ENCODE results near the gene SART3.
"Not testable (repeated sequence)": the region's sequence is repeated elsewhere in the genome, so short reads cannot be mapped to it uniquely, and the experiment has no call there.

The SART3 gene

DNA sequence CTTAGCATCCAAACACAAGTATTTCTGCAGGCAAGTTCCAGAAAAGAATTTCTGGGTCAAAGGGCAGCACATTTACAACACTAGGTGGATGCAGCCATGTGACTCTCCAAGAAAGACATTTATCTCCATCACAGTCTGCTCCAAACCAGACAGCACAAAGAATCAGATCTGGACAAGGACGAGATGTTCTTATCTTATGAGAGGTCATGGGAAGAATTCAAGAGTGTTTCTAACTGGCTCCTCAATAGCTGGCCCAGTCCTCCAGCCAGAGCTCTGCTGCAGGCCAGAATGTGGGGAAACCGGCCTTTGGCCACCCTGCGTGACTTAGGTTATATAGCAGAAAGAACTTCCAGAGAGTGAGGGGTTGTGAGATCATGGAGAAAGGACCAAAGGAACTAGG is 19.6 kb upstream of the SART3 start:
- DNase-seq = no peak

DNA sequence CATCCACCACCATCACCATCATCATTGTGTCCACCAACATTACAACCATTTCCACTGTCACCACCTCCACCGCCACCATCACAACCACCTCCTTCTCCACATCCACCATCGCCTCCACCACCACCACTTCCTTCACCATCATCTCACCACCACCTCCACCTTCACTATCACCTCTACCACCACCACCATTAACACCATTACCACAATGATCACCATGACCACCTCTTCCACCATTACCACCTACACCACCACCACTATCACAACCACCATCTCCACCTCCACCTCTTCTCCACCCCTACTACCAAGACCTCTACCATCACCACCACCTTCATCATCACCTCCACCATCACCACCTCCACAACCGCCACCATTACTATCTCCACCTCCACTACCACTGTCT is 17.8 kb upstream of the SART3 start:
- no peak for DNase-seq

DNA sequence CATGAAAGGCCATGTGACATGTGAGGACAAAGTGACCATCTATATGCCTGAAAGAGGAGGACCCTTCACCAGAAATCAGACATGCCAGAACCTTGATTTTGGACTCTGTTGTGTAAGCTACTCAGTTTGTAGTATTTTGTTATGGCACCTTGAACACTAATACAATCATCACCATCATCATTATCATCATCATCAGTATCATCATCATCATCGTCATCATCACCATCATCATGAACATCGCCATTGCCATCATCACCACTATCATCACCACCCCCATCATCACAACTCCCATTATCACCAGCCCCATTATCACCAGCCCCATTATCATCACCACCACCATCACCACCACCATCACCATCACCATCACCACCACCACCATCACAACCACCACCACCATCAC is 17.3 kb upstream of the SART3 start:
- no peak for DNase-seq

DNA sequence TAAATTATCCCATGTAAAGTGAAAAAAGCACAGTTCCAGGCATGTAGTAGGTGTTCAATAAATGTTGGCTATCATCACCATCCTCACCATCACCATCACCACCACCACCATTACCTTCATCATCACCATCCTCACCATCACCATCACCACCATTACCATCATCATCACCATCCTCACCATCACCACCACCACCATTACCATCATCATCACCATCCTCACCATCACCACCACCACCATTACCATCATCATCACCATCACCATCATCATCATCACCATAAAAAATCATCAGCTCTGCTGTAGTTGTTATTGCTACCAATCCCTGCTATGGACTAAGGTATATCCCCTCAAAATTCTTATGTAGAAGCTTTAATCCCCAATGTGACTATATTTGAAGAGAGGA is 16.5 kb upstream of the SART3 start:
- DNase-seq = no peak

DNA sequence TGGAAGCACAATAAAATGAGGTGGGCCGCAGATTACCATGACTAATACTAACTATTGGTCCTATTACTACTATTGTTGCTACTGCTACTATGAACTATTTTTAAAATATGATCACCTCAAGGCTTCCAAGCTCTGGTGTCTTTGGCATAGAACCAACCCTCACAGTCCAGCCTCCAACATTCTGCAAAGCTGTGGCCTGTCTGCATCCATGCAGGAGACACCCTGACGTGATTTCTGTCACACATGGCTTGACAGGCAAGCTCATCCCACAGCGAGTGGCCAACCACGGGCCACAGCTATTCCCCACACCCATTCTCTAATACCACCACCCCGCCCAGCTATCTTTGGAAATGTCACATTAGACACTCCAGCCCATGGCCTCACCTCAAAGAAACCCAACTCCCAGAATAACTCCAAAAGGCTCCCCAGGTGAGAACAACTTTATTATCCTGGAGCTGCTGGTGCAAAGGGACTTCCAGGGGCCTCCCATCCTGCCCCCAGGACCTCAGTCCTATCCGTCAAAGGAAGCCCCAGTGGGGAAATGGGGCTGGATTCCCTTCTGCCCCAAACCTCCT is 15.8 kb upstream of the SART3 start:
- DNase-seq = no peak

DNA sequence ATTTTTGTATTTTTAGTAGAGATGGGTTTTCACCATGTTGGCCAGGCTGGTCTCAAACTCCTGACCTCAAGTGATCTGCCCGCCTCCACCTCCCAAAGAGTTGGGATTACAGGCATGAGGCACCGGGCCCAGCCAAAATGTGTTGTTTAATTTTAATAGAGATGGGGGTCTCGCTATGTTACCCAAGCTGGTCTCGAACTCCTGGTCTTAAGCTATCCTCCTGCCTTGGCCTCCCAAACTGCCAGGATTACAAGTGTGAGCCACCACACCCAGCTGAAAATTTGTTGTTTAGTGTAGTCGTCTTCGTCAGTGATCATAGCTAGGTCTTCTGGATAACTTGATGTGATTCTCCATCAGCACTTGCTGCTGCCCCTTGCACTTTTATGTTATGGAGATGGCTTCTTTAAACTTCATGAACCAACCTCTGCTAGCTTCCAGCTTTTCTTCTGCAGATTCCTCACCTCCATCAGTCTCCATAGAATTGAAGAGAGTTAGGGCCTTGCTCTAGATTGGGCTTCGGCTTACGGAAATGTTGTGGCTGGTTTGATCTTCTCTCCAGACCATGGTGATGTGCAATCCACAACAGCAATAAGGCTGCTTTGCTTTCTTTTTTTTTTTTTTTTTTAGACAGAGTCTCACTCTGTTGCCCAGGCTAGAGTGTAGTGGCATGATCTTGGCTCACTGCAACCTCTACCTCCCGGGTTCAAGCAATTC is 14.4 kb upstream of the SART3 start:
- DNase-seq = no peak

DNA sequence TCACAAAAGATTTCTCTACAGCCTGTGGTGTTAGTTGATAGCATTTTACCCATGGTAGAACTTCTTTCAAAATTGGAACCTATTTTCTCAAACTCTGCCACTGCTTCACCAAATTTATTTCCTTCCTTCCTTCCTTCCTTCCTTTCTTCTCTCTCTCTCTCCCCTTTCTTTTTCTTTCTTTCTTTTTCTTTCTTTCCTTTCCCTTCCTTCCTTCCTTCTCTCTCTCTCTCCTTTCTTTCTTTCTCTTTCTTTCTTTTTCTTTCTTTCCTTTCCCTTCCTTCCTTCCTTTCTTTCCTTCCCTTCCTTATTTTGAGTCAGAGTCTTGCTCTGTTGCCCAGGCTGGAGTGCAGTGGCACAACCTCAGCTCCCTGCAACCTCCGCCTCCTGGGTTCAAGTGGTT is 13.3 kb upstream of the SART3 start:
- not testable (repeated sequence) for DNase-seq

DNA sequence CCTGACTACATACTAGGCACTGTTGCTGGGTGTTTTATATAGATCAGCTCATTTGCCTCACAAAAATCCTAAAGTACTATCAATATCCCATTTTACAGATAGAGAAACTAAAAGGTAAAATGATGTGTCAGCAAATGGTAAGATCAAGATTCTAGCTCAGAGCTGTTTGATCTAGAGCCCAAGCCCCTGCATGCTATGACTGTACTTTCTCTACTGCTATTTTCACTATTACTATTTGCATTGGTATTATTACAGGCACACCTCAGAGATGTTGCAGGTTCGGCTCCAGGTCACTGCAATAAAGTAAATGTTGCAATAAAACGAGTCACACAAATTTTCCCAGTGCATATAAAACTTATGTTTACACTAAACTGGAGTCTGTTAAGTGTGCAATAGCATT is 12.3 kb upstream of the SART3 start:
- no peak for DNase-seq

DNA sequence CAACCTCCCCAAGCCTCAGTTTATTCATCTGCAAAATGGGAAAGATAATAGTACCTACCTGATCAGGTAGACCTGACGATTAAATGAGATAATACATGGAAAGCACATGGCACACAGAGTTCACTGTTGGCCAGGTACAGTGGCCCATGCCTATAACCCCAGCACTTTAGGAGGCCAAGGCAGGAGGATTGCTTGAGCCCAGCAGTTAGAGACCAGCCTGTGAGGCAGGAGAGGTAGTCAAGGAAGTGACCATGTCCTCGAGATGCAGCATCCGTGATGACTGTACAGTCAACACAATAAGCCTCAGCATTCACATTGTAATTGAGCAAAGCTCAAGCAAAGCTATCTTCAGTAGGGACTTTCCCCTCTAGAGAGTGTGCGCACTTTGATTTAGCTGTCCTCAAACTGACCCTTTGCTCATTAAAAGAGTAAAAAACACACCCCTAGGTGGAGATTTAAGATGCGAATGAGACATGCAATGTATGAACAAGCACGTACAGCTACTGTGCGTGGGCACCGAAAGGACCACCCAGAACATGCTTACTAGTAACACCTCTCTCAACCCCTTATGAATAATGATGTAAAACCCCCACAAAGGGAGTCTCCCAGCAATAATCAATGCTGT is 11.3 kb upstream of the SART3 start:
- DNase-seq = no peak

DNA sequence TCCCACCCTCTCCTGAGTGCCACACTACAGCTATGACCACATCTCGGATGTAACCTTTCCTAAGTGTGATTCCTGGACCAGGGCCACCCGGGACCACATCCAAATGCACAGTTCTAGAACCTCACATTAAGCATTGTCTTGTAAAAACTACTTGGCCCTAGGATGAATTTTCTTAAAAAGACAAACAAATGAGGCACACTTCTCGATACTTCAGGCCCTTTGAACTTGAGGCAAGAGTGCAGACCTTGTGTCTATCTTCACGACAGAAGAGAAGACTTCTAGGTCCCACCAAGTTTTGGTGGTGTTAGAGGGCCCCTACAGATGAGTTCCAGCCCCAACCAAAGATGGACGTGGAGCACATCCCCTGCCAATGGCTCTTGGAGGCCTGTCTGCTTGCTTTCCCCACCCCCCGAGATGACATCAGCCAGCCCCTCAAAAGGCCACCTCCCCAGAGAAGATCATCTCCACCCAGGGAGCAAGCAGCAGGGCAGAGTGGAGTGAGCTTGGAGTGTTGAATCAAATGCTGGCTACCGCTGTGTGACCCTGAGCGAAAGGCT is 10.7 kb upstream of the SART3 start:
- DNase-seq = no peak

DNA sequence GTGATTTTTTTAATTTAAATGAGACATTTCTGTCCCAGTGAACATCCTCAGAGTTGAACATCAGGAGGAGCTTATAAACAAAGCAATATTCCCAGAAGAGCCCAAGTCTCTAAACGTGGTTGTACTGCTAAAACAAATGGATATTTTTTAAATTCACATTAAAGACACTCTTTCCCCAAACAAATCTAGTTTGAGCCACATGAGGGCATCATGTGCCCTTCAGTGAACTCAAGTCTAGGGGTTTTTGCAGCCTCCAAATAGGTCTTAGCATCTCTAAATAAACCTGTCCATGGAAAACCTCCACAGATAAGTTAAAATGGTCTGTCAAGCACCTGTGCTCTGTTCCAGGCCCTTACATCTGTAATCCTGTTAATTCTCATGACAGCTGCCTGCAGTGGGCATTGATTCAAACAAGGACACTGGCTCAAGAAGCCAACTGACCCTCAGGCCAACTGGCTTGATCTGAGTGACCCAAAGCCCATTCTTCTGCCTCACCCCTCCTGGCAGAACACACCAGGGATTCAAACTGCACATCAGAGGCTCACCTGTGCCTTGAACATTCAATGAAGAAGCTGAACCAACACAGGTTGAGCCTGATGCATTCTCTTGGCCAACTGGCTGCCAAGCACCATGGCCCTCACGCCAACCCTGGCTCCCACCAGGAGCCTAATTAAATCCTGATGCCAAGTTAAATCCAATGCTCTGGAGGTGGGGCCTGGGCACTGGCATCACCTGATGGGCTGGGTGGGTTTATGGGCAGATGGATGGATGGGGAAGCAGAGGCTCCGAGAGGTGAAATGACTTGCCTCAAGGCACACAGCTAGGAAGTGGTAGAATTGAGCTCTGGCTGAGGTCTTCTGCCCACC is 10.0 kb upstream of the SART3 start:
- DNase-seq = no peak

DNA sequence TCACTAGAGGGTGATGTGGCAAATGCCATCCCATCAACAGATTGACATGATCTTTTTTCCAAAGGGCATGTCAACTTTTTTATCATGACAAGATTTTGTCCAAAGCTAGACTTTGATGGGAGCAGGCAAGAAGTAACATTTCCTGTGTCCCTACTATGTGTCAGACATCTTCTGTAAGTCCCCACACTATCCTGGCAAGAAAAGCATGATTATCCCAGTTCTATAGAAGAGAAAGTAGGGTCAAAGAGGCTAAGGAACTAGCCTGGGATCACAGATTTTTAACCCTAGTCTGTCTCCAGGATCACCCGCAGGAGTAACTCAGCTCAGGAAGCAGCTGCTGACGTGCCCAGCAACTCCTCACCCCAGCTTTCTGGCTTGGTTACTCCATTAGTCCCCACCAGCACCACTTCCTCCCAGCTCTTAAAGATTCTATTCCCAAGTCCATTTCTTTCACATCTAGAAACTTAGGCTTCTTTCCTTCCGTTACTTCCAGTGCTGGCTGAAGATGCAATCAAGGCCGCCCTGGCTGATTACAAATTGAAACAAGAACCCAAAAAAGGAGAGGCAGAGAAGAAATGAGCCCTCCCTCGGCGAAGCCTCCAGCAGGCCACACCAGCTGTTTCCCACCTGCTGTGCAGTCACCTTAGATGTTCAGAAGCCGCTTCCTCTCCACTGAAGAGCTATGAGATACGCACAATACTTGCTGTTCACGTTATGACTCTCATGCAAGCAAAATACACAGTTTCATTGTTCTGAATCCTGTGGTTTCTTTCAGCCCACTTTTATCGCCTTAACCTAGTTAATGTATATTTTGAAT is 7.6 kb upstream of the SART3 start:
- no peak for DNase-seq

DNA sequence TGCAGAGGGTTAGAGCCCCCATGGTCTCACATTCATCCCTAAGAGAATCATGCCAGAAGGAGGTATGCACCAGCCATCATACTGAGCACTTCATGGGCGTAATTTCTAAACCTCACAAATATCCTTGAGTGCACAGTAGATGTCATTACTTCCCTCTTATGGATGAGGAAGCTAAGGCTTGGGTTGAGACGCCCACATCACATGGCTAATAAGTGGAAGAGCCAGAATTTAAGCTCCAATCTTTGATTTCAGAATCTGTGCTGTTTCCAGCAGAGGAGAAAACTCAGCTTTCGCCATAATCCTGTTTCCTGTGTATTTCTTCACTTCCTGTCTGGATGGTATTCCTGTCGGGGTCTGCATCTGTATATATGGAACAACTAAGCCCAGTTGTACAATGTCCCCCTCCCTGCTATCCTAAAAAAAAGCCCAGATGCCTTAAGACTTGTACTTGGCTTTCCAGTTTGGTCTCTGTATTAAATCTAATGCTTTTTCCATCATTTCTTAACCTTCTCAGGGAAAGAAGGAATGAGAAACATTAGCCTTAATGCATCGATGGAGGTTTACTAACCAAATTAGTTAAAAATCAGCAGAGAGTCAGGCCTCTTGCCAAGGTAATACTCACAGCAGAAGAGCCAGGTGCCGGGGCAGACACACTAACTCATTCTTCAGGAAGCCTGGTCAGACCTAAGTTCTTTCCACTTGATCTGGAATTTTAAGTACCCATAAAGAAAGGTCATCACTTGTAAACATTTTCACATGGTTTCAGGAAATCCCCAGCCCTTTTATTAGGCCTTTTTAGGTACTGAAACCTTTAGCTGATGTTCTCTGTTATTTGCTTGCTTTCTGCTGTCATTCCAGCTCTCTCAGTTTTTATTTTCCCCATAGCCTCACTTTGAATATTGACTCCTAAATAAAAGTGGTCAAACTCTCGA is 6.7 kb upstream of the SART3 start:
- DNase-seq = no peak

DNA sequence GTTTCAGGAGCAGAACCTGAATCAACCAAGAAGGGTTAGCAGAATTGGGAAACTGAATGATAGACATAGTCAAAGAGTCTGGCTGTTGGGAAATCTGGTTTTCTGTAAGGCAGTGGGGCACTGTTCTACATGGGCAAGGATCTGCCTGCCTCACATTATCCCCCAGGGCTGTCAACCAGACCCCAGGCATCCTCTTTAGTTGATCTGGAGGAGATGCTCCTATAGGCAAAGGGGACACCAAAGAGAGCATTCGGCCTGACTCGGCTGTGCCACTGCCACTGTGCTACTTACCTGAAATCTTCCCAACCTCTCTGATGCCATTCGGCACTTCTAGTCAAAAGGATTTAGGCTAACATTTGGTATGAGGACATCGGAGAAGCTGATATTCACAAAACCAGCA is 5.5 kb upstream of the SART3 start:
- no peak for DNase-seq

DNA sequence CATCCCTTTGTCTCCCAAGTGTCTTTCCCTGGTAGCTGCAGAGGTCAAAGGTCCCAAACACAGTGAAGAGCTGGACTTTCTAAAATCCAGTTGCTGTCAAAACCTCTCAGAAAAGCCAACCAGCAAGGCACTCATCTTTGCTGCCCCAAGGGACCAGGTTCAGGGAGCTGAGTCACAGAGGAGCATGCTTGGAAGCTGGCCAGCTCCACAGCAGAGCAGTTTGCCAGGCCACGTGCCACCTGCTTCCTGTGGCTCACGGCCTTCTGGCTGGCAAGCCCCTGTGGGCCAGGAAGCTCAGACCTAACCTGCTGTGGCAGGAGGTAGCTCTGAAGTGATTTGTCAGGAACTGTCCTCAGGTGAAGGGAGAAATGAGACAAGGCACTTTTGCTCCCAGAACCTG is 5.0 kb upstream of the SART3 start:
- peak in 2 of 14 donors; percentile 15 to 49 for DNase-seq

DNA sequence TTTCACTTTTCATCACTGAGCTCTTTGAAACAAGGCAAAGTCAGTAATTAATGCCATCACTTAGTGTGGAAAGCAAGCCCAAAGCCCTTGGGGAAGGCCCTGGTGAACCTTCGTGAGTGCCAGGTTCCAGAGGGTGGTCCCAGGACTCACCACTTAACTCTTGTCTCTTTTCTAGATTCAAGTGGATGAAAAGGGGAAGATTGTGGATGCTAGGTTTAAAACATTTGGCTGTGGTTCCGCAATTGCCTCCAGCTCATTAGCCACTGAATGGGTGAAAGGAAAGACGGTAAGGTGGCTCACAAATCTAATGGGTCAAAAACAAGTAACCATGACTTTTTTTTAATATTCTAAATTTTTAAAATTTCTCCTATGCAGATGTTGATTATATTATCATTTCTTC is 4.2 kb upstream of the SART3 start:
- DNase-seq = no peak

DNA sequence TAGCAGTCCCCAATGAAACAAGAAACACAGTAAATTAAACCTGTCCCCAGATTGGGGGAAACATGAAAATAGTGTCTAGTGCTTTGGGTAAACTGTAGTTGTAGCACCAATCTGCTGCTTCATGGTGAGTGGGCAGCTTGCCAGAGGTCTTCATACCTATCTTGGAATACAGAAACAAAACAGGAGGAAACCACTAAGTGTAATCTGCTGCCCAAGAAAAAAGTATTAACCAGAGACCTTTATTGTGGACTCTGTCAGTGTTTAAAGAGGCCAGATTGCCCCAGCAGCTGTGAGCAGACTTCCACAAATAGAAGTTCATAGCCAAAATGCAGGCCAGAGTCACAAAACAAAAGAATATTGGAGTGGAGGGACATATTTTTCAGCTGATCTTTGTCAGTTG is 3.8 kb upstream of the SART3 start:
- DNase-seq = no peak

DNA sequence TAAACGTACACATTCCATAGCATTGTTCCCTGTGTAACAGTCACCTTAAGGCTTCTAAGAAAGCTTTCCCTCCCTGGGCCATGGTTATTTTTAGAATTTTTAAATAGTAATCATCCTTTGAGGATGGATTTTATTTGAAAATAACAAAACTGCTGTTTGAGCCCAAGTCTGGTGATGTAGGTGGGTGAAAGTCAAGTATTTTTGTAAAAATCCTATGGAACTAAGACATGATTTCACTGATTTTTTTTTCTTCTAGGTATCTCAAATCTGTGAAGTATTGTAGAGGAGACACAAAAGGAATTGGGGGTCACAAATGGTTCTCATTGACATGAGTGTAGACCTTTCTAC is 2.8 kb upstream of the SART3 start:
- no peak for DNase-seq

DNA sequence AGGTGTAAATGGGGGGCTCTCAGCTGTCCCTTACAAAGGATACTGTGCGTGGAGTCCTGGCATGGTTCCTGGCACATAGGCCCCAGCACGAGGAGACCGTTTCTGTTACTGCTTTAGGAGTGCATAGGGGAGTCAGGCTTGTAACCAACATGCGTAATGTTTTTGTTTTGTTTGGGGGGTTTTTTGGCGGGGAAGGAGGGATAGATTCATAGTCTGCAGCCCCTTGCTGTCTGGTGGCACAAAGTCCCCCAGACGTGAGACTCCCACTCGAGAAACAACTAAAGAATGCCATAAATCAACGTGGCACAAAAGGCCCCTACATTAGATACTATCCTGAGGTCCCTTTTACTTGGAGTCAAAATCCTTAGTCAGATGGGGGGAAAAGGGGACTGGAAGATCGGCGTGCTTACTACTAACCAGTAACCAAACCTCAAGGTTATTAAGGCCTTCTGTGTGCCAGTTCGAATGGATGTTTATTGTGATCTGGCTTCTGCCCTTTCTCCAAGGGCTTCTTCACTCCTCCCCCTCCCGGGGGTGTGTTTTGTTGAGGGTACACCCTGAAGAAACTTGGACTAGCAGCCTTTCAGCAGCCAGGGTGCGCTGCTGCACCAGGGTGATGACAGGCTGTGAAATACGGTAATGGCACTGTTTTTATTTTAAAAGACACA is 2.3 kb upstream of the SART3 start:
- peak in 12 of 14 donors; percentile 21 to 62 (median 47) for DNase-seq

Data from C1 segment of cervical spinal cord (tissue), 14 donors.